Measurements from ENCODE around the gene DENND4A.
"Not testable (repeated sequence)": the region's sequence is repeated elsewhere in the genome, so short reads cannot be mapped to it uniquely, and the experiment has no call there.

The DENND4A gene

DNA sequence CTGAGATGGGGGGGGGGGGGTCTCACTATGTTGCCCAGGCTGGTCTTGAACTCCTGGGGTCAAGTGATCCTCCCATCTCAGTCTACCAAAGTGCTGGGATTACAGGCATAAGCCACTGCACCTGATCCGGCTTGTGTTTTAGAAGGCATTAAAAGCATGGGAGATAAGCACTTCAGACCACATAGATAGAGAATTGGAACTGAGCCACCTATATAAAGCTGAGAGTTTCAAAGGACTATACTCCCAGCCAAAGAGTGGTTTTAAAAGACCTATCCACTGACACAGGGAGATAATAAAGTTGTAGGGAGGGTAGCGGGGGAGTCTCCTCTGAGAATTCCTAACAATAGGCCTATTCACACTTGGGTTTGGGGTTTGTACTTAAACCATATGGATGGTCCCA is 34.8 kb downstream of the DENND4A start:
- TF ChIP-seq, protein P1, sequence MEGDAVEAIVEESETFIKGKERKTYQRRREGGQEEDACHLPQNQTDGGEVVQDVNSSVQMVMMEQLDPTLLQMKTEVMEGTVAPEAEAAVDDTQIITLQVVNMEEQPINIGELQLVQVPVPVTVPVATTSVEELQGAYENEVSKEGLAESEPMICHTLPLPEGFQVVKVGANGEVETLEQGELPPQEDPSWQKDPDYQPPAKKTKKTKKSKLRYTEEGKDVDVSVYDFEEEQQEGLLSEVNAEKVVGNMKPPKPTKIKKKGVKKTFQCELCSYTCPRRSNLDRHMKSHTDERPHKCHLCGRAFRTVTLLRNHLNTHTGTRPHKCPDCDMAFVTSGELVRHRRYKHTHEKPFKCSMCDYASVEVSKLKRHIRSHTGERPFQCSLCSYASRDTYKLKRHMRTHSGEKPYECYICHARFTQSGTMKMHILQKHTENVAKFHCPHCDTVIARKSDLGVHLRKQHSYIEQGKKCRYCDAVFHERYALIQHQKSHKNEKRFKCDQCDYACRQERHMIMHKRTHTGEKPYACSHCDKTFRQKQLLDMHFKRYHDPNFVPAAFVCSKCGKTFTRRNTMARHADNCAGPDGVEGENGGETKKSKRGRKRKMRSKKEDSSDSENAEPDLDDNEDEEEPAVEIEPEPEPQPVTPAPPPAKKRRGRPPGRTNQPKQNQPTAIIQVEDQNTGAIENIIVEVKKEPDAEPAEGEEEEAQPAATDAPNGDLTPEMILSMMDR (IDR thresholded peaks at IDR 0.05; ENCODE audit: insufficient read depth, missing control alignments): no peak
- DNase-seq (ENCODE audit: insufficient read length, low spot score): no peak
- no peak for FAIRE-seq

DNA sequence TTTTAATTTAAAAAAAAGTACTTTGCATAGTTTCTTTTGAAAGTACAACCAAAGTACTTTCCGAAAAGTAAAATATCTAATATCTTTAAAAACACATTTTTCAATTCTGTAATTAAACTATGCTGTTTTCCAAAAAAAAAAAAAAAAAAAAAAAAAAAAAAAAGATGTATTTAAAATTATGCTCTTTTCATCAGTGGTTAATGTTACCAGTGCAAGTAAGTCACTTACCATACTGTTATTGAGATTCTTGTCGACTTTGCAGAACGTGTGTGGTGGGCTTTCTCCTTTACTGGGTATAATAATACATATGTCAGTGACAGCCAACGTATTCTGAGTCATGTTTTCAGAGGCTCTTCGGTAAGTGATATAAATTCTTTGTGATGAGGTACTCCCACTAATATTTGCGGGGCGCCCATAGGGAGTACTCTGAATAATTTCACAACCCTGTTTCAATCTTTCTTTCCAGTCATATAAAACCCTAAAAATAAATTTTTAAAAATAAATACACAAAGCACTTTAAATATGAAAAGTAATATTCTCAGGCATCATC is 39.9 kb downstream of the DENND4A start:
- TF ChIP-seq, protein P1 (IDR thresholded peaks at IDR 0.05; ENCODE audit: insufficient read depth, missing control alignments): no peak
- DNase-seq (ENCODE audit: insufficient read length, low spot score): no peak
- FAIRE-seq: no peak

DNA sequence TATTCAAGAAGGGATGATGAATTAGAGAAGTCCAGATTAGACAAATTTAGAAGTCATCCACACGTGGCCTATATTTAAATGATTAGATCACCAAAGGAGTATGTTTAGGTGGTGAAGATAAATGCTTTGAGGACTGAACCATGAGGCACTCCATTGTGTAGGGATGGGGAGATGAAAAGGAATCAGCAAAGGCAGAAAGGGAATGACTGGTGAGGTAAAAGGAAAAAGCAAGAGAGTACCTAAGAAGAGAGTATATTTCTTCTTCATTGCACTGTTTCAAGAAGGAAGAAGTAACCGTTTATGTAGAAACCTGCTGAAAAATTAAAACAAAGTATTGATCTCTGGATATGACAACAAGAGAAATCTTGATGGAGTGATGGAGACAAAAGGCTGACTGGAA is 40.7 kb downstream of the DENND4A start:
- no peak for FAIRE-seq

DNA sequence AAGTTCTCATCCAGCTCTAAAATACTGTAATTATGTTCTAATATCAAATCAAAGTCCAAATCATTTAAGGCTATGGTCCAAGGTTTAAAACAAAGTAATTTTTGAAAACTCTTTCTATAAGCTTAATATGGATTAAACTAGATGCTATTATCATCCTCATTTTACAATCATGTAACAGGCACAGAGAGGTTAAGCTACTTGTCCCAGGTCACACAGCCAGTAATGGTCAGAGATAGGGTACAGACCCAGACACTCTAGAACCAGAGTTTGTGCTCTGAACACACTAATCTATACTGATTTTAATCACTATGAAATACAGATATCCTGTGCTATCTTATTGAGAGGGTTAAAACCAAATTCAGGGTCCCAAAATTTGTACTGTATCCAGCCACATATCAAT is 44.8 kb downstream of the DENND4A start:
- DNase-seq (ENCODE audit: insufficient read length, low spot score) (no peak), FAIRE-seq (no peak)
- TF ChIP-seq, protein P1 (IDR thresholded peaks at IDR 0.05; ENCODE audit: insufficient read depth, missing control alignments): no peak

More for the DNA sequence above, 40.7 kb downstream of the DENND4A start:
- no peak for DNase-seq (ENCODE audit: insufficient read length, low spot score)
- TF ChIP-seq, protein P1 (IDR thresholded peaks at IDR 0.05; ENCODE audit: insufficient read depth, missing control alignments): no peak

DNA sequence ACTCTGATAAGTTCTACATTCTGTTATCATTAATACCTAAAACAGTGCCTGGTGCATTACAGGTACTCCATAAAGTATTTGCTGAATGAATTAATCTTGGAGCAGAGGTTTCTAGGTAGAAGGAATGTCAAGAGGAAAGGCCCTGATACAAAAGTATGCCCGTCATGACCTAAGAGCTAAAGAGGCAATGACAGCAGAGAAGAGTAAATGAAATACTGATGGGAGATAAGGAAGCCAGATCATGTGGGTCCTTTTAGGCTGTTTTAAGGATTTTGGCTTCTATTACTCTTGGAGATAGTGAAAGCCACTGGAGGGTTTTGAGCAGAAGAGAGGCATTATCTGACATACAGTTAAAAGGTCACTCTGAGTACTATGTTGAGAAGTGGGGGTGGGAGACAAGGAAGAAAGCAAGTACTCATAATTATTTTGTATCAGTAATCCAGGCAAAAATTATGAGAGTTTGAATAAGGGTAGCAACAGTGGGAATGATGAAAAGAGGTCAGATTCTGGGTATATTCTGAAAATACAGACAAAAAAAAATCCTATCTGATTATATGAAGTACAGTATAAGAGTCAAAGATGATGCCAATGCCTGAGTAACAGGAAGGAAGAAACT is 48.3 kb downstream of the DENND4A start:
- TF ChIP-seq, protein P1 (IDR thresholded peaks at IDR 0.05; ENCODE audit: insufficient read depth, missing control alignments): no peak
- DNase-seq (ENCODE audit: insufficient read length, low spot score): no peak
- no peak for FAIRE-seq

DNA sequence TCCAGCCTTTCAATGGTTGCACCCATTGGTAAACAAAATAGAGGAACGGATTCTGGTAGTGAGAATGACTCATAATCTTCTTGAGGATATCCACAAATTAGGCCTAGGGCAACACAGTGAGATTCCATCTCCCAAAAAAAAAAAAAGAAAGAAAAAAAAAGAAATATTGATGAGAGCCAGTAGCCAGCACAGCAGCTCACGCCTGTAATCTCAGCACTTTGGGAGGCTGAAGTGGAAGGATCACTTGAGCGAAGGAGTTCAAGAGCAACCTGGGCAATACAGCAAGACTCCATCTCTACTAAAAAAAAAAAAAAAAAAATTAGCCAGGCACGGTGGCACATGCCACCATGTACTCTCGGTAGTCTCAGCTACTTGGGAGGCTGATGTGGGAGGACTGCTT is 51.9 kb downstream of the DENND4A start:
- TF ChIP-seq, protein P1 (IDR thresholded peaks at IDR 0.05; ENCODE audit: insufficient read depth, missing control alignments): no peak
- DNase-seq (ENCODE audit: insufficient read length, low spot score) (no peak), FAIRE-seq (no peak)

DNA sequence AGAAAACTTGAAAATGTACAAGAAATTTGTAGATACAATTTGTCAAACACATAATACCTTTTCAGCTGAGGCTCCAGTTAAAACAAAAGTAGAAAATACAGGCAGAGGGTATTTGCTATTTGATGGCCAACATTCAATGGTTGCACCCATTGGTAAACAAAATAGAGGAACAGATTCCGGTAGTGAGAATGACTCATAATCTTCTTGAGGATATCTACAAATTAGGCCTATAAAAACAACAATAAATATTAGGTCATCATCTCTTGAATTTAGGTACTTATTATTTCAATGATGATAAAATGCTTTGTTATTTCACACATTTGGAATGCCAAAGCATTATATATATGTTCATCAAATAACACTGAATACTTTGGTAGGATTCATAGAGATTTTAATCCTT is 53.4 kb downstream of the DENND4A start:
- DNase-seq (ENCODE audit: insufficient read length, low spot score): no peak
- TF ChIP-seq, protein P1 (IDR thresholded peaks at IDR 0.05; ENCODE audit: insufficient read depth, missing control alignments): no peak
- no peak for FAIRE-seq

DNA sequence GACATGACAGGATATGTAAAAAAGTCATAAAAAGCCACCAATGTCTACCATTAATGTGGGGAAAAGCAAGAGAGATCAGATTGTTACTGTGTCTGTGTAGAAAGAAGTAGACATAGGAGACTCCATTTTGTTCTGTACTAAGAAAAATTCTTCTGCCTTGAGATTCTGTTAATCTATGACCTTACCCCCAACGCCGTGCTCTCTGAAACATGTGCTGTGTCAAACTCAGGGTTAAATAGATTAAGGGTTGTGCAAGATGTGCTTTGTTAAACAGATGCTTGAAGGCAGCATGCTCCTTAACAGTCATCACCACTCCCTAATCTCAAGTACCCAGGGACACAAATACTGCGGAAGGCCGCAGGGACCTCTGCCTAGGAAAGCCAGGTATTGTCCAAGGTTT is 58.5 kb downstream of the DENND4A start:
- not testable (repeated sequence) for FAIRE-seq; DNase-seq (ENCODE audit: insufficient read length, low spot score)
